CD4-positive, alpha-beta T cell treated with Interleukin-6 for 4 hours (primary cell): ENCODE data around the gene GRIFIN.

Source experiments
- DNase-seq: peaks from one replicate; pipeline ENCODE4 v3.0.0-alpha.2; 2020; ENCODE audit warnings: mixed read lengths

The GRIFIN gene

GRCh38 chr7:2452643-2453270 lies 23.4 kb downstream of the GRIFIN start:
- no peak for DNase-seq

GRCh38 chr7:2452074-2452507 lies 24.1 kb downstream of the GRIFIN start:
- DNase-seq: peak; percentile 24

GRCh38 chr7:2451171-2452073 lies 24.8 kb downstream of the GRIFIN start:
- peak; percentile 85 for DNase-seq

- no peak for DNase-seq
Measured at GRCh38 chr7:2450198-2451107, 25.7 kb downstream of the GRIFIN start.

GRCh38 chr7:2446676-2447075 lies 29.5 kb downstream of the GRIFIN start:
- DNase-seq: no peak

GRCh38 chr7:2445898-2446555 lies 30.2 kb downstream of the GRIFIN start:
- no peak for DNase-seq

- DNase-seq: no peak
Measured at GRCh38 chr7:2445047-2445446, 31.2 kb downstream of the GRIFIN start.

GRCh38 chr7:2444476-2444875 lies 31.7 kb downstream of the GRIFIN start:
- no peak for DNase-seq

GRCh38 chr7:2443491-2443890 lies 32.7 kb downstream of the GRIFIN start:
- DNase-seq: no peak

- no peak for DNase-seq
Measured at GRCh38 chr7:2441430-2442058, 34.7 kb downstream of the GRIFIN start.

- DNase-seq: no peak
Measured at GRCh38 chr7:2440608-2441245, 35.5 kb downstream of the GRIFIN start.

GRCh38 chr7:2438775-2439174 lies 37.4 kb downstream of the GRIFIN start:
- no peak for DNase-seq

- no peak for DNase-seq
Measured at GRCh38 chr7:2438186-2438585, 38.0 kb downstream of the GRIFIN start.

- no peak for DNase-seq
Measured at GRCh38 chr7:2437537-2438148, 38.6 kb downstream of the GRIFIN start.

- DNase-seq: no peak
Measured at GRCh38 chr7:2437136-2437535, 39.1 kb downstream of the GRIFIN start.

GRCh38 chr7:2436341-2437104 lies 39.7 kb downstream of the GRIFIN start:
- DNase-seq: no peak

GRCh38 chr7:2435146-2435545 lies 41.1 kb downstream of the GRIFIN start:
- DNase-seq: no peak

GRCh38 chr7:2433713-2434550 lies 42.3 kb downstream of the GRIFIN start:
- DNase-seq: no peak
